SIG-M5 (cell line): ENCODE data around the gene MYO1C.

ENCODE experiments used
- DNase-seq: peaks from one replicate; lab custom pipeline; 2025; lab: John Stamatoyannopoulos, UW

MYO1C gene

DNA sequence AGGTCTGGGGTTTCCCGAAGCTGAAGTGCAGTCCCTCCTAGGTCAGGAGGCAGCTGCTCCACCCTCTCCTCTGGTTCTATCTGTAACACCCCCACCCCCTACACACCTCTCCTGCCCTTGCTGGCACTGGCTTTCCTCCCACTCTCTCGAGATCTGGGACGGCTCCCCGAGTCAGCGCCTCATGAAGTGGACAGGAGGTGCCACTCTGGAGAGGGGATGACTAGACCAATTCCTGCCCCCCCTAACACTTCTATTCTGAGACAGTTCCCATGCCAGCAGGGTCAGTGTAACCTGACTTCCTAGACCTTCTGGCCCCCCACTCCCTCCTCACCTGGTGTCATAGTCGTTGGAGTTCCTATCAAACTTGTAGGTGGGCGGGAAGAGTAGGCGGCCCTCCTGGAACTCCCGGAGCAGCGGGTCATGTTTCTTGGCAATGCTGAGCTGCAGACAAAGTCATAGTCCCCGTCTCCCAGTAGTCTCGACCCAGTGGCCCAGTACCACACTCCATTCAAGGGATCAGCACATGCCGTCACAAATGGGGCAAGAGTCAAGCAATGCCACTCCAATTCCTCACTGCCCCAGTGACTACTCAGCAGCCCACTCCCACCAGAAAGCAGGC, 14.3 kb upstream of the MYO1C start:
- no peak for DNase-seq

GRCh38 chr17:1505586-1505985, 13.1 kb upstream of the MYO1C start:
- DNase-seq: no peak

DNA sequence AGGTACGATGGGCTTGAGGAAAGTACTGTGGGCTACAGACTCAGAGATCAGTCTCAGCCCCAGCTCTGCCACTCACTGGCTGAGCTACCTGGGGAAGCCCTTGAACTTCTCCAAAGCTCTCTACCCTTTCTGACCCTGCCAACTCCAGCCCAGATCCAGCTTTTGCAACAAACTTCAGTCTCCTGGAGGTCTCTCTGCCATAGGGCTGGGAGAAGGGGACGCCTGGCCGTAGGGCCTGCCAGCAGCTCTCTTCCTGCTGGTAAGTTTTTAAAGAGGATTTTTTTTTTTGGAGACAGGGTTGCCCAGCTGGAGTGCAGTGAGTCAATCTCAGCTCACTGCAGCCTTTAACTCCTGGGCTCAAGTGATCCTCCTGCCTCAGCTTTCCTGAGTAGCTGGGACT, 12.4 kb upstream of the MYO1C start:
- no peak for DNase-seq

GRCh38 chr17:1503699-1504098, 11.2 kb upstream of the MYO1C start:
- no peak for DNase-seq

- DNase-seq: no peak
Observed at GRCh38 chr17:1498869-1499268, 6.4 kb upstream of the MYO1C start.

DNA sequence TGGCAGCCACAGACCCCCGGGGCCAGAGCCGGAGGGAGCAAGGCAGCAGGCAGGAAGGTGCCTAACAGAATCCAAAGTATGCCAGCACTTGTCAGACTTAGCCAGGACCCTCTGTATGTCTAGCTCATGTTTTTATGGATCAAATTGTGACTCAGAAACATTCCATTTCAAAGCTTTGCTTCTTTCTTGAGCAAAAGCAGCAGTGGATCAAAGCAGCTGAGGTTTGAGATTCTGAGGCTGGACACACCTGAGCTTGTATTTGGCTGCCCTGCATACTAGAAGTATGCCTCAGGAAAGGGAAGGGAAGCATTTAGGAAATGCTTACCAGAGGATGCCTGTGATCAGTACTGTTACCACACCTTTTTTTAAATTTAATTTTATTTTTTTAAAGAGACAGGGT, 5.7 kb upstream of the MYO1C start:
- no peak for DNase-seq

GRCh38 chr17:1497831-1498230, 5.3 kb upstream of the MYO1C start:
- DNase-seq: no peak

DNA sequence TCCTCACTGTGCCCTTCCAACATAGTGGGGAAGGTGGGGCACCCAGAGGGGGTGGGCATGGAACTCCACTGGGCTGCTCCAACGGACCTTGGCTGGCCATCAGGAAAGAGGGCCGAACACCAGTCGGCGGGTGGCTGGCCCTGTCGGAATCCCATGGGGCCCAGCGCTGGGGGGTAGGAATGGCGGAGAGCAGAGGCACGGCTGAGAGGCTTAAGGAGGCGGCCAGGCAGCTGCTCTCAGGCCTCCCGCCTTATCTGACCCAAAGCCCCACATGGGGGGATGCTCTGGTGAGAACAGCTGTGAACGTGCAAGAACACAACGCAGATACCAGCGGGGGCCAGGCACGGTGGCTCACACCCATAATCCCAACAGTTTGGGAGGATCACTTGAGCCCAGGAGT, 4.4 kb upstream of the MYO1C start:
- no peak for DNase-seq

GRCh38 chr17:1495265-1495989, 2.9 kb upstream of the MYO1C start:
- DNase-seq: no peak

DNA sequence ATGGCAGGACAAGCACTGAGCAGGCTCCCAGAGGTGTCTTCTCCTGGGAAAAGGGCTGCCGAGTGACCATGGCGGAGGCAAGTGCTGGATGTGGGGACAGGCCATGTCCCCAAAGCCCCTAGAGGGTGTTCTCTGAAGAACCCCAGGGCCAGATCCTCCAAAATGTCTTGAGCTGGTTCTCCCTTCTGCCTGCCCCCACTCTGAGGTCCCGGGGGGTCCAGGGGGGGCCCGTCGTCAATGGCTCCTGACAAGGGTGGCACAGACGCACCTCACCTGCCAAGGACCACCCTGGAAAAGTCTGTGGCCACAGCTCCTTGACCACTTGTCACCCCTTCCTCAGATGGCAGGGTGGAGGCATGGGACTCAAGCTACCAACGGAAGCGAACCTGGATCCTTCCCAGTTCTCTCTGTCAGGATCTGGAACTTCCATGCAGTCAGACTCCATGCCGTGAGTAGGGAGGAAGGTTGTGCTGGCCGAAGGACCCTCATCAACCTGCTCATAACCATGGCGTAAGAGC, 2.3 kb upstream of the MYO1C start:
- DNase-seq: no peak

GRCh38 chr17:1494203-1494602, 1.7 kb upstream of the MYO1C start:
- no peak for DNase-seq

GRCh38 chr17:1493291-1493980, 950 bp upstream of the MYO1C start:
- no peak for DNase-seq

DNA sequence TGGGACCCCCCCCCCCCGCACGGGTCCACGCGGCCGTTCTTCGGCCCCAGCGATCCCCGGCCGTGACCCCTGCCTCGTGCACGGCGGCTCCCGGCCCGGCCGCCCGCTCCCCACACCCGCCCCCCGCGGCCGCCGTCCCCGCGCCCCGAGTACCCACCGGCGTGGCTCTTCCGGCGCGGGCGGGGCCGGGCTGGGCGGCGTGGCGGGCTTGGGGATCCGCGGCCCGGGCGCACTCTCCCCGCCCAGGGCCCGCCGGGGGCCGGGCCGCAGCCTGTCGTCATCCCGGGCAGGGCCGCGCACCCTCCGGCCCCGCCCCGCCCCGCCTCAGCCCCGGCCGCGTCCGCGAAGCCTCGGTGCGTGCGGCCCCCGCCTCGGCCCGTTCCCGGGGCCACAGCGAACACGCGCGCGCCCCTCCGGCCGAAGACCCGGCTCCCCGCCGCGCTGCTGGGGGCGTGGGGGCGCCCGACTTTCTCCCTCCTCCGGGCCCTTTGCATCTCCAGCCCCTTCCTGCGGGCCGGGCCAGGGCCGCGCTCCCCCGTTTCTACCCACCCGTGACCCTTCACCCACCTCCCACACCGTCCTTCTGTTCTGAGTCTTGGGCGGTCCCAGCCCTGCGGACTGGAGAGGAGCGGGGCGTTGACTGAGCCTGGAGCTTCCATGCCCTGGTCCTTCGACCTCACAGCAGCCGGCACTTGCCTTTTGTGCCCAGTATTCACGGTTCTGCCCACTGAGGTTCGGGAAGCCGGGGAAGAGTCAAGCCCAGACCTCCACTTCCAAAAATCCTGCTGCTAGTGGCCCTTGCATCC, 840 bp downstream of the MYO1C start:
- DNase-seq: no peak

- no peak for DNase-seq
Observed at GRCh38 chr17:1490643-1491442, 1.6 kb downstream of the MYO1C start.

DNA sequence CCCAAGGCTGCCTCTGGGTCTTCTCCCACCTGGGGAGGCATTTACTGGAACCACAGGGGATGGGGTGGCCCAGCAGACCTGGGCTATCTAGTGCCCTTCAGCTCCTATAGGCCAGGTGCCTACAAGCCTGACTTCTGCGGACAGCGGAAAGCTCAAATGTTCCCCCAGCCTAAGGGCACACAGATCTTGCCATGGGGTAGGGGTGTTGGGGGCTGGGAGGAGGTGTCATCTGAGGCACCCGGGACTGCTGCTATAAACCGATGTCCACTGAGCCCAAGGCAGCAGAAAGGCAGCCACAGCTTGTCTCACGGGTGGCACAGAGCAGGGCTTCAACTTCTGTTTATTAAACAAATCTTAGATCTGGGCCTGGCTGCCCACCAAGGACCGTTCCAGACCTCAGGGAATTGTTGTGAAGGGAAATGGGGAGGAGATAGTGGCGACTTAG, 3.6 kb downstream of the MYO1C start:
- DNase-seq: no peak

- DNase-seq: no peak
Observed at GRCh38 chr17:1487939-1488825, 4.3 kb downstream of the MYO1C start.

- no peak for DNase-seq
Observed at GRCh38 chr17:1486802-1487695, 5.4 kb downstream of the MYO1C start.

- no peak for DNase-seq
Observed at GRCh38 chr17:1485423-1486376, 6.8 kb downstream of the MYO1C start.
